GM12892 (cell line): ENCODE measurements around the gene CNTN5.

ENCODE experiments used
- POLR2A ChIP-seq: IDR thresholded peaks from 2 replicates; pipeline ENCODE4 v1.6.1; 2011; ENCODE audit warnings: low read depth, low read length, control low read depth
- POLR2AphosphoS5 ChIP-seq: IDR thresholded peaks from 2 replicates; pipeline ENCODE4 v1.6.1; 2011; ENCODE audit warnings: low read depth, low read length, control low read depth

DNA sequence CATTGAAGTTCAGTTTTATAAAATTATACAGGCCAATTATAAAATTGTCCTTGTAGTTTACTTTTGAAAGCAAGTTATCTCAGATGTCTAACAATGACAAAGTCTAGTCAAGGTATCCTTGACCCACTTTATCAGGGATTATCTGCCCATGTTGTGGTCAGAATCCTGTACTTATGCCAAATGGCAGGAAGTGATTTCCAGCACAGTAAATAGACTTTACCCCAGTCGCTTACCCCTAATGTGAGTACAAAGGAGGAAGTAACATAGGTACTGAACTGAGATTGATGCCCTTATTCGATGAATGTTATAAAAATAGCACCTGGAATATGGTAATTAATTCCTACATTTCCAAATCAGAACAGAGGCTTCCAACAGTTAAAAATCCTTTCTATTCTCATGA, 355.7 kb downstream of the CNTN5 start:
- TF ChIP-seq POLR2AphosphoS5: no peak
- TF ChIP-seq POLR2A: no peak
